GM12878 (cell line): ENCODE data around the gene GSTP1. TPM values are rescaled to one million over a fixed set of nuclear protein-coding genes. Genes with fewer than 3 reads are reported as not detected.

ENCODE experiments used
- ASH2L ChIP-seq: fragments of 300-600, 200-600 bp; sonication (generic); IDR thresholded peaks from 2 replicates; pipeline ENCODE4 v1.6.1; 2017; ENCODE audit warnings: low read depth, mild to moderate bottlenecking, borderline replicate concordance
- CHD1 ChIP-seq: IDR thresholded peaks from 2 replicates; pipeline ENCODE4 v1.6.1; 2012; ENCODE audit warnings: low read depth, low read length, improper control_type of control experiment
- FOS ChIP-seq: IDR thresholded peaks from 3 replicates; pipeline ENCODE4 v1.6.1; 2011; ENCODE audit warnings: borderline replicate concordance; ENCODE audit not compliant: insufficient read length; ENCODE audit errors: extremely low read depth
- MAX ChIP-seq: IDR thresholded peaks from 2 replicates; pipeline ENCODE4 v1.6.1; 2012; ENCODE audit warnings: low read depth, low read length, improper control_type of control experiment
- NFYA ChIP-seq: IDR thresholded peaks from 2 replicates; pipeline ENCODE4 v1.6.1; 2011; ENCODE audit warnings: low read depth, mild to moderate bottlenecking, low read length, improper control_type of control experiment, borderline replicate concordance
- POLR2AphosphoS5 ChIP-seq: IDR thresholded peaks from 2 replicates; pipeline ENCODE4 v1.6.1; 2011; ENCODE audit warnings: mild to moderate bottlenecking, low read length, inconsistent platforms
- RB1 ChIP-seq: fragments of 450-650 bp; formaldehyde crosslinking; IDR thresholded peaks from 2 replicates; pipeline ENCODE4 v1.6.1; 2017; ENCODE audit warnings: mild to moderate bottlenecking, borderline replicate concordance
- RELA ChIP-seq: fragments of 450-650 bp; IDR thresholded peaks from 2 replicates; pipeline ENCODE4 v1.8.0; 2014; ENCODE audit warnings: borderline replicate concordance; ENCODE audit not compliant: partially characterized antibody
- STAT3 ChIP-seq: IDR thresholded peaks from 2 replicates; pipeline ENCODE4 v1.6.1; 2011; ENCODE audit warnings: low read depth, low read length, improper control_type of control experiment
- SUZ12 ChIP-seq: fragments of 200-600 bp; sonication (generic); IDR thresholded peaks from one replicate; pipeline ENCODE4 v1.6.1; 2018; ENCODE audit warnings: antibody characterized with exemption, mild to moderate bottlenecking; ENCODE audit not compliant: unreplicated experiment
- WRNIP1 ChIP-seq: IDR thresholded peaks from 2 replicates; pipeline ENCODE4 v1.6.1; 2011; ENCODE audit warnings: low read depth, low read length, improper control_type of control experiment, borderline replicate concordance
- ZBED1 ChIP-seq: IDR thresholded peaks from 2 replicates; pipeline ENCODE4 v1.6.1; 2016; ENCODE audit warnings: borderline replicate concordance
- ZNF384 ChIP-seq: IDR thresholded peaks from 2 replicates; pipeline ENCODE4 v1.6.1; 2012; ENCODE audit warnings: low read depth, mild to moderate bottlenecking, low read length, improper control_type of control experiment, borderline replicate concordance
- ZZZ3 ChIP-seq: IDR thresholded peaks from 2 replicates; pipeline ENCODE4 v1.6.1; 2011; ENCODE audit warnings: low read depth; ENCODE audit not compliant: control insufficient read depth, insufficient read length
- polyA plus RNA-seq, 11 experiments: library from polyadenylated mRNA; depleted of rRNA in 4 of 11; unstranded in 6 of 11; stranded (reverse) in 5 of 11; fragments of >200 nt; fragmentation: Nextera tagmentation in 4 of 11; fragmentation: Illumina TruSeq in 1 of 11; extraction: Ambion mirVana in 4 of 11; extraction: Trizol in 1 of 11; gene quantifications; 1 replicate in 1 of 11; 2 replicates in 10 of 11; pipeline versions ENCODE4 v1.2.1 to v1.2.3, GENCODE V29; 2011 to 2016; ENCODE audit warnings: inconsistent platforms in 2 of 11, missing spikeins in 2 of 11, low read depth in 1 of 11
- total RNA-seq, 4 experiments: library from RNA; depleted of rRNA in 3 of 4; stranded (reverse); fragments of >200 nt in 3 of 4; fragmentation: Illumina TruSeq in 1 of 4; extraction: Trizol in 1 of 4; gene quantifications; 2 replicates each; pipeline versions ENCODE4 v1.2.1 to v1.2.3, GENCODE V29; 2013 to 2021
- TF ChIP-seq, protein P1 (sequence below): fragments of 450-650 bp; IDR thresholded peaks from 2 replicates; pipeline ENCODE4 v1.6.1; 2017; ENCODE audit warnings: low read depth, mild to moderate bottlenecking, moderate library complexity
- TF ChIP-seq, protein P2 (sequence below): fragments of 450-650 bp; IDR thresholded peaks from 2 replicates; pipeline ENCODE4 v1.6.1; 2016; ENCODE audit warnings: mild to moderate bottlenecking
- TF ChIP-seq, protein P3 (sequence below): fragments of 150-350 bp; IDR thresholded peaks from 2 replicates; pipeline ENCODE4 v1.6.1; 2014; ENCODE audit warnings: mild to moderate bottlenecking, low read depth, low read length
- TF ChIP-seq, protein P4 (sequence below): fragments of 450-650 bp; IDR thresholded peaks from 2 replicates; pipeline ENCODE4 v1.6.1; 2017; ENCODE audit warnings: mild to moderate bottlenecking, moderate library complexity

Gene GSTP1
- total and polyA plus RNA-seq, 10 of the 15 experiments (the other 5 are each of a cell fraction or from before 2014, with no cell fraction given) = 469 to 1,788 (median 955) TPM

GRCh38 chr11:67600324-67601029 is 16.9 kb downstream of the GSTP1 start (continued):
- TF ChIP-seq, protein P1, sequence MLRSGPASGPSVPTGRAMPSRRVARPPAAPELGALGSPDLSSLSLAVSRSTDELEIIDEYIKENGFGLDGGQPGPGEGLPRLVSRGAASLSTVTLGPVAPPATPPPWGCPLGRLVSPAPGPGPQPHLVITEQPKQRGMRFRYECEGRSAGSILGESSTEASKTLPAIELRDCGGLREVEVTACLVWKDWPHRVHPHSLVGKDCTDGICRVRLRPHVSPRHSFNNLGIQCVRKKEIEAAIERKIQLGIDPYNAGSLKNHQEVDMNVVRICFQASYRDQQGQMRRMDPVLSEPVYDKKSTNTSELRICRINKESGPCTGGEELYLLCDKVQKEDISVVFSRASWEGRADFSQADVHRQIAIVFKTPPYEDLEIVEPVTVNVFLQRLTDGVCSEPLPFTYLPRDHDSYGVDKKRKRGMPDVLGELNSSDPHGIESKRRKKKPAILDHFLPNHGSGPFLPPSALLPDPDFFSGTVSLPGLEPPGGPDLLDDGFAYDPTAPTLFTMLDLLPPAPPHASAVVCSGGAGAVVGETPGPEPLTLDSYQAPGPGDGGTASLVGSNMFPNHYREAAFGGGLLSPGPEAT = peak; percentile 59
- no peak; the same call in 1 of the 2 replicates for TF ChIP-seq RB1
- TF ChIP-seq SUZ12 = no peak
- no peak for TF ChIP-seq POLR2AphosphoS5
- no peak for TF ChIP-seq FOS
- TF ChIP-seq WRNIP1 = no peak
- TF ChIP-seq, protein P2, sequence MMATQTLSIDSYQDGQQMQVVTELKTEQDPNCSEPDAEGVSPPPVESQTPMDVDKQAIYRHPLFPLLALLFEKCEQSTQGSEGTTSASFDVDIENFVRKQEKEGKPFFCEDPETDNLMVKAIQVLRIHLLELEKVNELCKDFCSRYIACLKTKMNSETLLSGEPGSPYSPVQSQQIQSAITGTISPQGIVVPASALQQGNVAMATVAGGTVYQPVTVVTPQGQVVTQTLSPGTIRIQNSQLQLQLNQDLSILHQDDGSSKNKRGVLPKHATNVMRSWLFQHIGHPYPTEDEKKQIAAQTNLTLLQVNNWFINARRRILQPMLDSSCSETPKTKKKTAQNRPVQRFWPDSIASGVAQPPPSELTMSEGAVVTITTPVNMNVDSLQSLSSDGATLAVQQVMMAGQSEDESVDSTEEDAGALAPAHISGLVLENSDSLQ = no peak
- no peak for TF ChIP-seq ZNF384
- TF ChIP-seq, protein P3, sequence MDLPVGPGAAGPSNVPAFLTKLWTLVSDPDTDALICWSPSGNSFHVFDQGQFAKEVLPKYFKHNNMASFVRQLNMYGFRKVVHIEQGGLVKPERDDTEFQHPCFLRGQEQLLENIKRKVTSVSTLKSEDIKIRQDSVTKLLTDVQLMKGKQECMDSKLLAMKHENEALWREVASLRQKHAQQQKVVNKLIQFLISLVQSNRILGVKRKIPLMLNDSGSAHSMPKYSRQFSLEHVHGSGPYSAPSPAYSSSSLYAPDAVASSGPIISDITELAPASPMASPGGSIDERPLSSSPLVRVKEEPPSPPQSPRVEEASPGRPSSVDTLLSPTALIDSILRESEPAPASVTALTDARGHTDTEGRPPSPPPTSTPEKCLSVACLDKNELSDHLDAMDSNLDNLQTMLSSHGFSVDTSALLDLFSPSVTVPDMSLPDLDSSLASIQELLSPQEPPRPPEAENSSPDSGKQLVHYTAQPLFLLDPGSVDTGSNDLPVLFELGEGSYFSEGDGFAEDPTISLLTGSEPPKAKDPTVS = no peak
- no peak for TF ChIP-seq MAX
- no peak for TF ChIP-seq CHD1
- TF ChIP-seq ZZZ3 = no peak
- TF ChIP-seq ZBED1 = no peak
- TF ChIP-seq, protein P4, sequence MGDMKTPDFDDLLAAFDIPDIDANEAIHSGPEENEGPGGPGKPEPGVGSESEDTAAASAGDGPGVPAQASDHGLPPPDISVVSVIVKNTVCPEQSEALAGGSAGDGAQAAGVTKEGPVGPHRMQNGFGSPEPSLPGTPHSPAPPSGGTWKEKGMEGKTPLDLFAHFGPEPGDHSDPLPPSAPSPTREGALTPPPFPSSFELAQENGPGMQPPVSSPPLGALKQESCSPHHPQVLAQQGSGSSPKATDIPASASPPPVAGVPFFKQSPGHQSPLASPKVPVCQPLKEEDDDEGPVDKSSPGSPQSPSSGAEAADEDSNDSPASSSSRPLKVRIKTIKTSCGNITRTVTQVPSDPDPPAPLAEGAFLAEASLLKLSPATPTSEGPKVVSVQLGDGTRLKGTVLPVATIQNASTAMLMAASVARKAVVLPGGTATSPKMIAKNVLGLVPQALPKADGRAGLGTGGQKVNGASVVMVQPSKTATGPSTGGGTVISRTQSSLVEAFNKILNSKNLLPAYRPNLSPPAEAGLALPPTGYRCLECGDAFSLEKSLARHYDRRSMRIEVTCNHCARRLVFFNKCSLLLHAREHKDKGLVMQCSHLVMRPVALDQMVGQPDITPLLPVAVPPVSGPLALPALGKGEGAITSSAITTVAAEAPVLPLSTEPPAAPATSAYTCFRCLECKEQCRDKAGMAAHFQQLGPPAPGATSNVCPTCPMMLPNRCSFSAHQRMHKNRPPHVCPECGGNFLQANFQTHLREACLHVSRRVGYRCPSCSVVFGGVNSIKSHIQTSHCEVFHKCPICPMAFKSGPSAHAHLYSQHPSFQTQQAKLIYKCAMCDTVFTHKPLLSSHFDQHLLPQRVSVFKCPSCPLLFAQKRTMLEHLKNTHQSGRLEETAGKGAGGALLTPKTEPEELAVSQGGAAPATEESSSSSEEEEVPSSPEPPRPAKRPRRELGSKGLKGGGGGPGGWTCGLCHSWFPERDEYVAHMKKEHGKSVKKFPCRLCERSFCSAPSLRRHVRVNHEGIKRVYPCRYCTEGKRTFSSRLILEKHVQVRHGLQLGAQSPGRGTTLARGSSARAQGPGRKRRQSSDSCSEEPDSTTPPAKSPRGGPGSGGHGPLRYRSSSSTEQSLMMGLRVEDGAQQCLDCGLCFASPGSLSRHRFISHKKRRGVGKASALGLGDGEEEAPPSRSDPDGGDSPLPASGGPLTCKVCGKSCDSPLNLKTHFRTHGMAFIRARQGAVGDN = no peak
- TF ChIP-seq ASH2L = peak; percentile 83; the same call in 1 of the 2 replicates
- no peak for TF ChIP-seq STAT3
- TF ChIP-seq NFYA = no peak
- TF ChIP-seq RELA = no peak
